OCI-LY3 (cell line): ENCODE data around the gene LRRC63.

Source experiments
- EZH2phosphoT487 ChIP-seq: fragments of 200-600 bp; shearing (Covaris generic); IDR thresholded peaks from 2 replicates; pipeline ENCODE4 v1.6.1; 2018; ENCODE audit warnings: antibody characterized with exemption, mixed run types, low read depth
- TF ChIP-seq, protein P1 (sequence below): fragments of 200-600, 300-600 bp; sonication (generic); IDR thresholded peaks from 2 replicates; pipeline ENCODE4 v1.5.1; 2014; ENCODE audit warnings: antibody characterized with exemption, low read length, low read depth

DNA sequence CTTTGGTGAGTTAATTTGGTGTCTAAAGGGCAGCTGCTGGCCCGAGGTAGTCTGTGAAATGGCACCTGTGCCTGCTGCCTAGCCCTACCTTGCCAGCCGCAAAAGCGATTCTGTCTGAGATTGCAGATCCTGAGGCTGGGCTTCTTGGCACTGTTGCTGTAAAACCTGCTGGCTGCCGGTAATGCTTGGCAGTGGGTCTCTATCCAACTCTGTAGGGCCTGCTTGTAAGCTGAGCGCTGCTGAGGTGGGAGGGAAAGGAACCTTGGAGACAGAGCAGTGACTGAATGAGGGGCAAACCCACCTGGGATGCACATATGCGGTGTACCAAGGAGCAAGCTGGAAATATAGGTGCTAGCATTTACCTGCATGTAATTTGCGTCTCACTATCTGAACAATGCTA, 41.5 kb upstream of the LRRC63 start:
- TF ChIP-seq, protein P1, sequence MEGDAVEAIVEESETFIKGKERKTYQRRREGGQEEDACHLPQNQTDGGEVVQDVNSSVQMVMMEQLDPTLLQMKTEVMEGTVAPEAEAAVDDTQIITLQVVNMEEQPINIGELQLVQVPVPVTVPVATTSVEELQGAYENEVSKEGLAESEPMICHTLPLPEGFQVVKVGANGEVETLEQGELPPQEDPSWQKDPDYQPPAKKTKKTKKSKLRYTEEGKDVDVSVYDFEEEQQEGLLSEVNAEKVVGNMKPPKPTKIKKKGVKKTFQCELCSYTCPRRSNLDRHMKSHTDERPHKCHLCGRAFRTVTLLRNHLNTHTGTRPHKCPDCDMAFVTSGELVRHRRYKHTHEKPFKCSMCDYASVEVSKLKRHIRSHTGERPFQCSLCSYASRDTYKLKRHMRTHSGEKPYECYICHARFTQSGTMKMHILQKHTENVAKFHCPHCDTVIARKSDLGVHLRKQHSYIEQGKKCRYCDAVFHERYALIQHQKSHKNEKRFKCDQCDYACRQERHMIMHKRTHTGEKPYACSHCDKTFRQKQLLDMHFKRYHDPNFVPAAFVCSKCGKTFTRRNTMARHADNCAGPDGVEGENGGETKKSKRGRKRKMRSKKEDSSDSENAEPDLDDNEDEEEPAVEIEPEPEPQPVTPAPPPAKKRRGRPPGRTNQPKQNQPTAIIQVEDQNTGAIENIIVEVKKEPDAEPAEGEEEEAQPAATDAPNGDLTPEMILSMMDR = no peak
- no peak for TF ChIP-seq EZH2phosphoT487
